ENCODE results near the gene GET4.
"Not testable (repeated sequence)": the region's sequence is repeated elsewhere in the genome, so short reads cannot be mapped to it uniquely, and the experiment has no call there.

Gene GET4

GRCh38 chr7:844514-844913, 31.8 kb upstream of the GET4 start:
- no peak for TF ChIP-seq CTCF (IDR thresholded peaks at IDR 0.05; ENCODE audit: control insufficient read depth, insufficient read depth, low read depth, low read length, missing control alignments)
- DNase-seq (ENCODE audit: low read depth): no peak
- no peak overlapping the region for H3K4me3 ChIP-seq (ENCODE audit: control insufficient read depth, low read depth, low read length)

GRCh38 chr7:845091-845490, 31.3 kb upstream of the GET4 start:
- DNase-seq (ENCODE audit: low read depth): no peak
- no peak for TF ChIP-seq CTCF (IDR thresholded peaks at IDR 0.05; ENCODE audit: control insufficient read depth, insufficient read depth, low read depth, low read length, missing control alignments)
- H3K4me3 ChIP-seq (ENCODE audit: control insufficient read depth, low read depth, low read length): no peak overlapping the region

- no peak for TF ChIP-seq CTCF (IDR thresholded peaks at IDR 0.05; ENCODE audit: control insufficient read depth, insufficient read depth, low read depth, low read length, missing control alignments)
- no peak for DNase-seq (ENCODE audit: low read depth)
- H3K4me3 ChIP-seq (ENCODE audit: control insufficient read depth, low read depth, low read length): no peak overlapping the region
Measured at GRCh38 chr7:845731-846130, 30.6 kb upstream of the GET4 start.

- DNase-seq (ENCODE audit: low read depth); H3K4me3 ChIP-seq (ENCODE audit: control insufficient read depth, low read depth, low read length): not testable (repeated sequence)
Measured at GRCh38 chr7:846958-847650, 29.2 kb upstream of the GET4 start.

GRCh38 chr7:847728-848127, 28.6 kb upstream of the GET4 start:
- H3K4me3 ChIP-seq (ENCODE audit: control insufficient read depth, low read depth, low read length); DNase-seq (ENCODE audit: low read depth): not testable (repeated sequence)

- TF ChIP-seq CTCF (IDR thresholded peaks at IDR 0.05; ENCODE audit: control insufficient read depth, insufficient read depth, low read depth, low read length, missing control alignments): no peak
- DNase-seq (ENCODE audit: low read depth): no peak
- H3K4me3 ChIP-seq (ENCODE audit: control insufficient read depth, low read depth, low read length): no peak overlapping the region
Measured at GRCh38 chr7:849145-849544, 27.2 kb upstream of the GET4 start.

- H3K4me3 ChIP-seq (ENCODE audit: control insufficient read depth, low read depth, low read length): no peak overlapping the region
- no peak for TF ChIP-seq CTCF (IDR thresholded peaks at IDR 0.05; ENCODE audit: control insufficient read depth, insufficient read depth, low read depth, low read length, missing control alignments)
- DNase-seq (ENCODE audit: low read depth): no peak
Measured at GRCh38 chr7:849781-850180, 26.6 kb upstream of the GET4 start.

GRCh38 chr7:851204-851603, 25.1 kb upstream of the GET4 start:
- no peak overlapping the region for H3K4me3 ChIP-seq (ENCODE audit: control insufficient read depth, low read depth, low read length)
- no peak for TF ChIP-seq CTCF (IDR thresholded peaks at IDR 0.05; ENCODE audit: control insufficient read depth, insufficient read depth, low read depth, low read length, missing control alignments)
- DNase-seq (ENCODE audit: low read depth): no peak
